K562 (cell line): ENCODE data around the gene CHTOP. TPM values are rescaled to one million over a fixed set of nuclear protein-coding genes. Genes with fewer than 3 reads are reported as not detected.
A peak's percentile ranks its signal among the peaks of the same experiment; 100 is the strongest.

Source experiments
- ATAC-seq: fragments of 200-7000 bp; cut with Tn5 transposase; 3 replicates; pipeline ENCODE4 v1.9.1; 2020; ENCODE audit warnings: moderate library complexity
- BruUV-seq: library from RNA; stranded (reverse); fragments of 400-500 nt; replicated peaks from 2 replicates; lab custom pipeline; 2021; lab: Mats Ljungman, UMichigan
- CTCF ChIA-PET: fragments of 300-600 bp; formaldehyde crosslinking; extraction: SDS; loops from one replicate; lab custom pipeline; 2021; ENCODE audit warnings: low intra/inter-chr PET ratio; lab: Yijun Ruan, JAX
- POLR2A ChIA-PET: fragments of 300-600, 350-650 bp; sonication (Branson Sonifier 250); formaldehyde crosslinking; extraction: SDS; loops from one replicate; lab custom pipeline; 2021; ENCODE audit warnings: antibody characterized with exemption, inconsistent platforms; lab: Yijun Ruan, JAX
- DNase-seq, 4 experiments: peaks; one replicate each; pipeline versions ENCODE4 v3.0.0 to v3.0.0-alpha.2; 2011 to 2018; ENCODE audit warnings: low spot score in 3 of 4, mixed read lengths in 3 of 4; ENCODE audit errors: extremely low read depth in 1 of 4
- FAIRE-seq: peaks from 2 replicates; lab custom pipeline; 2011; peaks lifted over from hg19 to GRCh38; lab: Jason Lieb, UNC
- H2AFZ ChIP-seq: 2 replicates; pipeline ENCODE4 v1.6.0; 2011; ENCODE audit warnings: low read depth, low read length, control low read depth, inconsistent platforms
- H3K27ac ChIP-seq: fragments of 200-600 bp; 3 replicates; pipeline ENCODE4 v1.8.0; 2011; ENCODE audit warnings: low read depth, mild to moderate bottlenecking, control low read depth, inconsistent platforms, low read length, moderate library complexity, mixed read lengths; ENCODE audit errors: extremely low read depth
- H3K27me3 ChIP-seq, 2 experiments: fragments of 300-600 bp in 1 of 2; 2 replicates in 1 of 2; 3 replicates in 1 of 2; pipeline versions ENCODE4 v1.6.0 to v1.8.0; 2011; ENCODE audit warnings: inconsistent platforms in 2 of 2, low read length in 2 of 2, mild to moderate bottlenecking in 1 of 2, mixed read lengths in 1 of 2, moderate library complexity in 1 of 2; ENCODE audit not compliant: control insufficient read depth in 2 of 2, insufficient read depth in 2 of 2
- H3K36me3 ChIP-seq: fragments of 300-600 bp; 3 replicates; pipeline ENCODE4 v1.8.0; 2011; ENCODE audit warnings: mild to moderate bottlenecking, low read length, inconsistent platforms; ENCODE audit not compliant: control insufficient read depth, insufficient read depth
- H3K4me1 ChIP-seq, 2 experiments: fragments of 200-600 bp in 1 of 2; replicated peaks in 1 of 2; 2 replicates in 1 of 2; 3 replicates in 1 of 2; pipeline versions ENCODE4 v1.5.1 to v1.8.0; 2011; ENCODE audit warnings: inconsistent platforms in 2 of 2, low read length in 2 of 2, mild to moderate bottlenecking in 1 of 2, mixed read lengths in 1 of 2, moderate library complexity in 1 of 2; ENCODE audit not compliant: control insufficient read depth in 2 of 2, insufficient read depth in 2 of 2
- H3K4me2 ChIP-seq: 2 replicates; pipeline ENCODE4 v1.6.1; 2011; ENCODE audit warnings: low read length, control low read depth, inconsistent platforms, mixed read lengths; ENCODE audit not compliant: insufficient read depth
- H3K4me3 ChIP-seq: fragments of 200-600 bp; sonication (generic), shearing (Covaris generic); 2 replicates; pipeline ENCODE4 v1.5.1; 2016; ENCODE audit warnings: control low read depth, inconsistent platforms
- H3K79me2 ChIP-seq: fragments of 200-600 bp; 3 replicates; pipeline ENCODE4 v1.8.0; 2011; ENCODE audit warnings: low read length, inconsistent platforms; ENCODE audit not compliant: control insufficient read depth, insufficient read depth
- H3K9ac ChIP-seq, 2 experiments: 2 replicates each; pipeline versions ENCODE4 v1.6.0 to v1.6.1; 2011; ENCODE audit warnings: low read depth in 2 of 2, low read length in 2 of 2, control low read depth in 1 of 2, inconsistent platforms in 1 of 2, mild to moderate bottlenecking in 1 of 2, mixed read lengths in 1 of 2; ENCODE audit not compliant: insufficient read depth in 1 of 2
- H3K9me1 ChIP-seq: one replicate; pipeline ENCODE4 v1.6.0; 2011; ENCODE audit warnings: inconsistent platforms, mild to moderate bottlenecking, low read length, moderate library complexity; ENCODE audit not compliant: control insufficient read depth, insufficient read depth
- H3K9me3 ChIP-seq: replicated peaks from 2 replicates; pipeline ENCODE4 v1.5.1; 2011; ENCODE audit warnings: low read depth, low read length, inconsistent platforms; ENCODE audit not compliant: control insufficient read depth, insufficient read depth
- H4K20me1 ChIP-seq: replicated peaks from 2 replicates; pipeline ENCODE4 v1.6.1; 2011; ENCODE audit warnings: low read length, inconsistent platforms, mixed read lengths; ENCODE audit not compliant: control insufficient read depth, insufficient read depth
- CBFA2T3 ChIP-seq: fragments of 450-650 bp; IDR thresholded peaks from 2 replicates; pipeline ENCODE4 v1.6.1; 2017
- CEBPB ChIP-seq: fragments of 450-650 bp; IDR thresholded peaks from 2 replicates; pipeline ENCODE4 v1.6.1; 2016; ENCODE audit warnings: missing genetic modification characterization, missing compliant biosample characterization
- CEBPG ChIP-seq, 3 experiments: fragments of 200-800 bp in 1 of 3; sonication (Bioruptor generic) in 1 of 3; sonication (generic) in 1 of 3; formaldehyde crosslinking in 1 of 3; IDR thresholded peaks in 2 of 3; conservative IDR thresholded peaks in 1 of 3; 2 replicates each; pipeline versions ENCODE4 v1.6.1 to v1.8.0; 2016 to 2022; ENCODE audit warnings: missing compliant biosample characterization in 2 of 3, missing genetic modification characterization in 2 of 3, mild to moderate bottlenecking in 1 of 3, missing genetic modification reagents in 1 of 3
- DDX20 ChIP-seq: fragments of 450-650 bp; IDR thresholded peaks from 2 replicates; pipeline ENCODE4 v1.6.1; 2016; ENCODE audit warnings: missing genetic modification characterization, low read depth, mild to moderate bottlenecking, missing compliant biosample characterization, moderate library complexity
- EHMT2 ChIP-seq: fragments of 450-650 bp; IDR thresholded peaks from 2 replicates; pipeline ENCODE4 v1.6.1; 2018; ENCODE audit warnings: antibody characterized with exemption
- GATA2 ChIP-seq: sonication (generic); formaldehyde crosslinking; IDR thresholded peaks from 2 replicates; pipeline ENCODE4 v1.4.0; 2020; ENCODE audit warnings: mild to moderate bottlenecking, missing genetic modification reagents
- PHF20 ChIP-seq: fragments of 450-650 bp; IDR thresholded peaks from 2 replicates; pipeline ENCODE4 v1.6.1; 2018; ENCODE audit not compliant: partially characterized antibody
- ZNF717 ChIP-seq: fragments of 250-450 bp; sonication (Bioruptor Pico); IDR thresholded peaks from 2 replicates; pipeline ENCODE4 v1.5.0; 2021
- WGBS: fragments of 100-300 bp; shearing (Covaris generic); methylation state at CpG from one replicate; pipeline ENCODE4 v1.1.6; 2016; ENCODE audit warnings: low coverage, mixed read lengths; ENCODE audit not compliant: insufficient coverage; ENCODE audit errors: missing lambda C conversion rate; 5-methylcytosine and 5-hydroxymethylcytosine counted together
- in situ Hi-C: fragments of 300-500 bp; cut with MboI; formaldehyde crosslinking; loops from 4 replicates; pipeline ENCODE4 v1.15.0; 2018; ENCODE audit warnings: inconsistent platforms, mixed read lengths
- intact Hi-C: fragments of 100-400 bp; cut with micrococcal nuclease; formaldehyde crosslinking; loops from 2 replicates; pipeline ENCODE4 v1.14.2; 2022
- polyA plus RNA-seq, 8 experiments: library from polyadenylated mRNA; depleted of rRNA in 4 of 8; stranded (reverse) in 5 of 8; unstranded in 3 of 8; fragments of >200 nt; fragmentation: Nextera tagmentation in 2 of 8; fragmentation: Illumina TruSeq in 1 of 8; extraction: Ambion mirVana in 2 of 8; extraction: Trizol in 1 of 8; gene quantifications; 2 replicates each; pipeline versions ENCODE4 v1.2.1 to v1.2.3, GENCODE V29; 2011 to 2014; ENCODE audit warnings: inconsistent platforms in 1 of 8, missing spikeins in 1 of 8
- total RNA-seq, 7 experiments: library from RNA; depleted of rRNA in 6 of 7; stranded (reverse); fragments of >200 nt in 6 of 7; fragmentation: Illumina TruSeq in 2 of 7; extraction: Trizol in 2 of 7; gene quantifications; 2 replicates each; pipeline versions ENCODE4 v1.2.1 to v1.2.3, GENCODE V29; 2011 to 2021; ENCODE audit warnings: low replicate concordance in 1 of 7
- TF ChIP-seq, protein P1 (sequence below): fragments of 200-800 bp; sonication (Bioruptor generic); IDR thresholded peaks from 2 replicates; pipeline ENCODE4 v1.6.1; 2016; ENCODE audit warnings: missing genetic modification characterization, missing compliant biosample characterization

Gene CHTOP
- total and polyA plus RNA-seq, 9 of the 15 experiments (the other 6 are each of a cell fraction or from before 2014, with no cell fraction given) = 10.2 to 91.8 (median 60.8) TPM

DNA sequence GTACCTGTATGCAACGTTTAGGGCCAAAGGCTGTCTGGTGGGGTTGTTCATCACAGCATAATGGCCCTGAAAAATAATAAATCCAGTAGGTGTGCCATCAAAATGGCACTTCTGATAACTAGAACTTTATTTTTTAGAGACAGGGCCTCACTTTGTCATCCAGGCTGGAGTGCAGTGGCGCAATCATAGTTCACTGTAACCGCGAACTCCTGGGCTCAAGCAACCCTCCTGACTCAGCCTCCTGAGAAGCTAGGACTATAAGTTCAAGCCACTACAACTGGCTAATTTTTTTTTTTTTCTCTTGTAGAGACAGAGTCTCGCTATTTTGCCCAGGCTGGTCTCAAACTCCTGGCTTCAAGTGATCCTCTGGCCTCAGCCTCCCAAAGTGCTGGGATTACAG lies 29.3 kb downstream of the CHTOP start (continued):
- TF ChIP-seq, protein P1, sequence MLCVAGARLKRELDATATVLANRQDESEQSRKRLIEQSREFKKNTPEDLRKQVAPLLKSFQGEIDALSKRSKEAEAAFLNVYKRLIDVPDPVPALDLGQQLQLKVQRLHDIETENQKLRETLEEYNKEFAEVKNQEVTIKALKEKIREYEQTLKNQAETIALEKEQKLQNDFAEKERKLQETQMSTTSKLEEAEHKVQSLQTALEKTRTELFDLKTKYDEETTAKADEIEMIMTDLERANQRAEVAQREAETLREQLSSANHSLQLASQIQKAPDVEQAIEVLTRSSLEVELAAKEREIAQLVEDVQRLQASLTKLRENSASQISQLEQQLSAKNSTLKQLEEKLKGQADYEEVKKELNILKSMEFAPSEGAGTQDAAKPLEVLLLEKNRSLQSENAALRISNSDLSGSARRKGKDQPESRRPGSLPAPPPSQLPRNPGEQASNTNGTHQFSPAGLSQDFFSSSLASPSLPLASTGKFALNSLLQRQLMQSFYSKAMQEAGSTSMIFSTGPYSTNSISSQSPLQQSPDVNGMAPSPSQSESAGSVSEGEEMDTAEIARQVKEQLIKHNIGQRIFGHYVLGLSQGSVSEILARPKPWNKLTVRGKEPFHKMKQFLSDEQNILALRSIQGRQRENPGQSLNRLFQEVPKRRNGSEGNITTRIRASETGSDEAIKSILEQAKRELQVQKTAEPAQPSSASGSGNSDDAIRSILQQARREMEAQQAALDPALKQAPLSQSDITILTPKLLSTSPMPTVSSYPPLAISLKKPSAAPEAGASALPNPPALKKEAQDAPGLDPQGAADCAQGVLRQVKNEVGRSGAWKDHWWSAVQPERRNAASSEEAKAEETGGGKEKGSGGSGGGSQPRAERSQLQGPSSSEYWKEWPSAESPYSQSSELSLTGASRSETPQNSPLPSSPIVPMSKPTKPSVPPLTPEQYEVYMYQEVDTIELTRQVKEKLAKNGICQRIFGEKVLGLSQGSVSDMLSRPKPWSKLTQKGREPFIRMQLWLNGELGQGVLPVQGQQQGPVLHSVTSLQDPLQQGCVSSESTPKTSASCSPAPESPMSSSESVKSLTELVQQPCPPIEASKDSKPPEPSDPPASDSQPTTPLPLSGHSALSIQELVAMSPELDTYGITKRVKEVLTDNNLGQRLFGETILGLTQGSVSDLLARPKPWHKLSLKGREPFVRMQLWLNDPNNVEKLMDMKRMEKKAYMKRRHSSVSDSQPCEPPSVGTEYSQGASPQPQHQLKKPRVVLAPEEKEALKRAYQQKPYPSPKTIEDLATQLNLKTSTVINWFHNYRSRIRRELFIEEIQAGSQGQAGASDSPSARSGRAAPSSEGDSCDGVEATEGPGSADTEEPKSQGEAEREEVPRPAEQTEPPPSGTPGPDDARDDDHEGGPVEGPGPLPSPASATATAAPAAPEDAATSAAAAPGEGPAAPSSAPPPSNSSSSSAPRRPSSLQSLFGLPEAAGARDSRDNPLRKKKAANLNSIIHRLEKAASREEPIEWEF (CRISPR knock-in tag) = no peak
- TF ChIP-seq CEBPB (tag) (peak; percentile 56), CEBPG (CRISPR knock-in tag; IDR thresholded peaks at IDR 0.05) (no peak), CEBPG (tag; conservative IDR thresholded peaks at IDR 0.05 in 1 of 2, IDR thresholded peaks at IDR 0.05 in 1 of 2) (0 out of 4 replicates have a peak, but pooled peaks of 1 of the 2 experiments have one; percentile 36)

DNA sequence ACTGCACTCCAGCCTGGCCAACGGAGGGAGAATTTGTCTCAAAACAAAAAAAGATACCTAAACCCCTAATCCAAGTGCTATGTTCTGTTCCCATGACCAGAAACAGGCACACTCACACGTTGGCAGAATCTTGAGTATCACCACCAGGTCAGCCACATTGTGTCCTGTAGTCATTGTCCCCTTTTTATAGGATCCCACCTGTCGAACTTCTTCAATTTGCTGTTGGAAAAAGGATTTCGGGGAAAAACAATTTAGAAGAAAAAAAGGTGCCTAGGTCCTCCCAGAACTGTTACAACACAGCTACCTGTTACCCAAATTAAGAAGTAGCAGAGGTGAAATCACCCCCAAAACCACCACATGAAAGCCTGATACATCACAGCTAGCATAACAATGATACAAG lies 33.6 kb downstream of the CHTOP start:
- in situ Hi-C loops (no loop called here), intact Hi-C loops (no loop called here)
- DNase-seq = no peak
- Histone ChIP-seq H3K79me2 (peaks cover 37% of the 10 kb centered on the region), H3K4me2 (no peak overlapping the region), H3K9me3 (no peaks in the 10 kb centered on the region), H3K27ac (no peak overlapping the region), H2AFZ (no peak overlapping the region), H3K27me3 (no peaks in the 10 kb centered on the region), H3K36me3 (peaks cover 80% of the 10 kb centered on the region), H4K20me1 (no peaks in the 10 kb centered on the region), H3K4me1 (peaks cover 0 to 2% of the 10 kb centered on the region in 2 experiments; a peak in 3 of 5 replicates)
- WGBS = 96% methylated on average over 4 of the region's 4 CpGs
- no peak for ATAC-seq
- no peak for FAIRE-seq
- ChIA-PET POLR2A (interaction anchor here (0.7 to 4.8 kb wide), 8 partner anchors 8 to 310 kb away, joined by 3 to 26 read pairs (median 4); partner anchors contain the start of genes CHTOP, JTB, S100A13 and SNAPIN), CTCF (no interaction called here)
- no peak for TF ChIP-seq EHMT2
- no peak for TF ChIP-seq DDX20 (tag)
- no peak for TF ChIP-seq CBFA2T3
- TF ChIP-seq PHF20 = no peak
- TF ChIP-seq ZNF717 (CRISPR knock-in tag) = no peak
- TF ChIP-seq GATA2 = no peak
- TF ChIP-seq, all 486 proteins: peak for 0
- no peak overlapping the region for H3K4me3 ChIP-seq
- no peak overlapping the region for H3K9ac ChIP-seq
- no TSS peak for BruUV-seq
- H3K9me1 ChIP-seq = no peaks in the 10 kb centered on the region
